H9 (cell line): ENCODE results near the gene CHST13. TPM values are rescaled to one million over a fixed set of nuclear protein-coding genes. Genes with fewer than 3 reads are reported as not detected.

Source experiments
- DNase-seq: peaks from one replicate; pipeline ENCODE4 v3.0.0-alpha.2; 2017
- H2AFZ ChIP-seq: one replicate; pipeline ENCODE4 v1.6.1; 2013; ENCODE audit warnings: mild to moderate bottlenecking, low read length, control low read depth, moderate library complexity
- H2AK5ac ChIP-seq: 2 replicates; pipeline ENCODE4 v1.6.1; 2013; ENCODE audit warnings: low read length, control low read depth, mixed read lengths; ENCODE audit not compliant: insufficient read length
- H2BK120ac ChIP-seq: one replicate; pipeline ENCODE4 v1.6.1; 2013; ENCODE audit warnings: low read depth, mild to moderate bottlenecking, low read length, control low read depth, inconsistent platforms; ENCODE audit not compliant: poor library complexity, severe bottlenecking
- H2BK12ac ChIP-seq: 2 replicates; pipeline ENCODE4 v1.6.1; 2013; ENCODE audit warnings: low read length, control low read depth, mixed read lengths, low read depth; ENCODE audit not compliant: insufficient read length
- H2BK15ac ChIP-seq: 2 replicates; pipeline ENCODE4 v1.6.1; 2013; ENCODE audit warnings: low read depth, low read length, control low read depth
- H2BK20ac ChIP-seq: one replicate; pipeline ENCODE4 v1.6.1; 2013; ENCODE audit warnings: low read depth, mild to moderate bottlenecking, low read length, control low read depth, inconsistent platforms; ENCODE audit not compliant: poor library complexity, severe bottlenecking
- H2BK5ac ChIP-seq: 2 replicates; pipeline ENCODE4 v1.6.1; 2013; ENCODE audit warnings: low read length, control low read depth, mixed read lengths; ENCODE audit not compliant: insufficient read length
- H3K14ac ChIP-seq: 2 replicates; pipeline ENCODE4 v1.6.1; 2013; ENCODE audit warnings: low read length, control low read depth; ENCODE audit not compliant: insufficient read depth
- H3K18ac ChIP-seq: 2 replicates; pipeline ENCODE4 v1.6.1; 2013; ENCODE audit warnings: low read depth, mild to moderate bottlenecking, mixed read lengths, low read length, control low read depth; ENCODE audit not compliant: insufficient read length
- H3K23ac ChIP-seq: 2 replicates; pipeline ENCODE4 v1.6.1; 2013; ENCODE audit warnings: low read length, control low read depth, mixed read lengths, low read depth; ENCODE audit not compliant: insufficient read length
- H3K23me2 ChIP-seq: 2 replicates; pipeline ENCODE4 v1.6.1; 2013; ENCODE audit warnings: low read depth, mild to moderate bottlenecking, mixed read lengths, low read length, control low read depth; ENCODE audit not compliant: insufficient read length, poor library complexity, severe bottlenecking
- H3K27ac ChIP-seq: 2 replicates; pipeline ENCODE4 v1.5.1; 2013; ENCODE audit warnings: low read length, control low read depth, mixed read lengths, low read depth; ENCODE audit not compliant: insufficient read length
- H3K27me3 ChIP-seq: 2 replicates; pipeline ENCODE4 v1.6.1; 2013; ENCODE audit warnings: low read length, control low read depth, inconsistent platforms; ENCODE audit not compliant: insufficient read depth
- H3K4ac ChIP-seq: 2 replicates; pipeline ENCODE4 v1.6.1; 2013; ENCODE audit warnings: low read depth, mild to moderate bottlenecking, control low read depth, inconsistent platforms, low read length, moderate library complexity
- H3K4me1 ChIP-seq: 2 replicates; pipeline ENCODE4 v1.6.1; 2013; ENCODE audit warnings: low read length, control low read depth, inconsistent platforms; ENCODE audit not compliant: insufficient read depth
- H3K4me2 ChIP-seq: 2 replicates; pipeline ENCODE4 v1.6.1; 2013; ENCODE audit warnings: low read length, control low read depth, mixed read lengths; ENCODE audit not compliant: insufficient read length, insufficient read depth
- H3K56ac ChIP-seq: 2 replicates; pipeline ENCODE4 v1.6.1; 2013; ENCODE audit warnings: low read depth, mild to moderate bottlenecking, mixed read lengths, low read length, control low read depth; ENCODE audit not compliant: insufficient read length
- H3K79me1 ChIP-seq: 2 replicates; pipeline ENCODE4 v1.6.1; 2013; ENCODE audit warnings: low read depth, mild to moderate bottlenecking, moderate library complexity, low read length, control low read depth, inconsistent platforms; ENCODE audit not compliant: insufficient read depth, poor library complexity, severe bottlenecking
- H3K79me2 ChIP-seq: 2 replicates; pipeline ENCODE4 v1.6.1; 2013; ENCODE audit warnings: low read length, control low read depth, inconsistent platforms; ENCODE audit not compliant: insufficient read depth
- H3K9ac ChIP-seq: 2 replicates; pipeline ENCODE4 v1.6.1; 2013; ENCODE audit warnings: low read length, control low read depth, mixed read lengths; ENCODE audit not compliant: insufficient read length; ENCODE audit errors: extremely low read depth
- H3K9me3 ChIP-seq: one replicate; pipeline ENCODE4 v1.6.1; 2013; ENCODE audit warnings: low read depth, low read length, inconsistent platforms; ENCODE audit not compliant: control insufficient read depth
- H3T11ph ChIP-seq: one replicate; pipeline ENCODE4 v1.6.1; 2013; ENCODE audit warnings: mild to moderate bottlenecking, low read length, control low read depth, inconsistent platforms
- H4K20me1 ChIP-seq: one replicate; pipeline ENCODE4 v1.6.1; 2013; ENCODE audit not compliant: control insufficient read depth, insufficient read length, insufficient read depth
- H4K5ac ChIP-seq: 2 replicates; pipeline ENCODE4 v1.6.1; 2013; ENCODE audit warnings: low read depth, mild to moderate bottlenecking, mixed read lengths, low read length, control low read depth; ENCODE audit not compliant: insufficient read length
- H4K8ac ChIP-seq: replicated peaks from 2 replicates; pipeline ENCODE4 v1.6.1; 2013; ENCODE audit warnings: low read length, control low read depth, mixed read lengths, low read depth; ENCODE audit not compliant: insufficient read length
- H4K91ac ChIP-seq: 2 replicates; pipeline ENCODE4 v1.6.1; 2013; ENCODE audit warnings: low read depth, mild to moderate bottlenecking, moderate library complexity, mixed read lengths, low read length, control low read depth; ENCODE audit not compliant: insufficient read length
- H3K27ac Mint-ChIP-seq, 3 experiments: 2 replicates in 2 of 3; 3 replicates in 1 of 3; pipeline ENCODE4 v1.8.0; 2020 to 2021; ENCODE audit warnings: mixed read lengths in 3 of 3, mild to moderate bottlenecking in 1 of 3, moderate library complexity in 1 of 3
- H3K27me3 Mint-ChIP-seq: 2 replicates; pipeline ENCODE4 v1.8.0; 2021; ENCODE audit warnings: low read depth, mild to moderate bottlenecking, moderate library complexity, mixed read lengths
- H3K36me3 Mint-ChIP-seq, 3 experiments: 2 replicates in 2 of 3; 3 replicates in 1 of 3; pipeline ENCODE4 v1.8.0; 2020 to 2021; ENCODE audit warnings: low read depth in 3 of 3, mixed read lengths in 3 of 3; ENCODE audit not compliant: insufficient read depth in 1 of 3
- H3K4me1 Mint-ChIP-seq, 2 experiments: 2 replicates each; pipeline ENCODE4 v1.8.0; 2020; ENCODE audit warnings: mixed read lengths in 2 of 2
- H3K4me3 Mint-ChIP-seq, 2 experiments: 2 replicates in 1 of 2; 3 replicates in 1 of 2; pipeline ENCODE4 v1.8.0; 2020 to 2021; ENCODE audit warnings: mild to moderate bottlenecking in 2 of 2, mixed read lengths in 2 of 2, moderate library complexity in 1 of 2
- H3K9me3 Mint-ChIP-seq, 2 experiments: 2 replicates in 1 of 2; 3 replicates in 1 of 2; pipeline ENCODE4 v1.8.0; 2020; ENCODE audit warnings: mild to moderate bottlenecking in 2 of 2, mixed read lengths in 2 of 2, moderate library complexity in 1 of 2
- CTCF ChIP-seq: fragments of 200-600 bp; sonication (generic); conservative IDR thresholded peaks from 3 replicates; pipeline ENCODE4 v1.8.0; 2021; ENCODE audit warnings: antibody characterized with exemption, mild to moderate bottlenecking
- WGBS: extraction: QIAGEN DNeasy Blood & Tissue Kit; methylation state at CpG from one replicate; pipeline ENCODE4 v1.1.7; 2013; ENCODE audit warnings: missing lambda C conversion rate, low lambda C conversion rate, mixed read lengths; ENCODE audit not compliant: insufficient read length; ENCODE audit errors: extremely low coverage; 5-methylcytosine and 5-hydroxymethylcytosine counted together
- total RNA-seq: library from RNA; stranded (reverse); gene quantifications from 2 replicates; pipeline ENCODE4 v1.2.1, GENCODE V29; 2021

CHST13 gene
- total RNA-seq, 1 experiment from 2014 or later: 0.85 TPM

- Histone ChIP-seq H2BK120ac (no peak overlapping the region), H3K27ac (no peak overlapping the region), H2BK12ac (no peak overlapping the region), H3K56ac (no peak overlapping the region), H4K91ac (no peak overlapping the region), H2BK15ac (no peak overlapping the region), H2AFZ (no peak overlapping the region), H3K4me2 (no peak overlapping the region), H3K79me2 (no peaks in the 10 kb centered on the region), H3K4me1 (peaks cover 3% of the 10 kb centered on the region; the same call in 1 of the 2 replicates), H3K27me3 (no peaks in the 10 kb centered on the region), H3K9ac (no peak overlapping the region), H4K20me1 (no peaks in the 10 kb centered on the region), H3K9me3 (no peaks in the 10 kb centered on the region), H3K4ac (no peak overlapping the region), H3T11ph (no peak overlapping the region), H3K79me1 (no peaks in the 10 kb centered on the region), H3K23me2 (no peaks in the 10 kb centered on the region), H3K23ac (no peak overlapping the region), H2AK5ac (no peak overlapping the region), H3K14ac (no peak overlapping the region), H4K8ac (no peak overlapping the region), H2BK5ac (no peak overlapping the region), H3K18ac (no peak overlapping the region), H4K5ac (no peak overlapping the region), H2BK20ac (no peak overlapping the region)
- Mint-ChIP-seq H3K4me3 (no peak overlapping the region), H3K4me1 (peaks cover 10 to 17% of the 10 kb centered on the region in 2 experiments), H3K27ac (no peak overlapping the region; a peak in 1 of 7 replicates), H3K9me3 (no peaks in the 10 kb centered on the region), H3K36me3 (no peaks in the 10 kb centered on the region; a peak in 1 of 7 replicates), H3K27me3 (no peaks in the 10 kb centered on the region)
- no peak for TF ChIP-seq CTCF
- no peak for DNase-seq
- WGBS: no CpG with 5 or more reads among the region's 21 CpGs
Measured at GRCh38 chr3:126496894-126497850, 26.8 kb upstream of the CHST13 start.
